ENCODE measurements around the gene TRIM62.
"Not testable (repeated sequence)": the region's sequence is repeated elsewhere in the genome, so short reads cannot be mapped to it uniquely, and the experiment has no call there.

TRIM62 gene

DNA sequence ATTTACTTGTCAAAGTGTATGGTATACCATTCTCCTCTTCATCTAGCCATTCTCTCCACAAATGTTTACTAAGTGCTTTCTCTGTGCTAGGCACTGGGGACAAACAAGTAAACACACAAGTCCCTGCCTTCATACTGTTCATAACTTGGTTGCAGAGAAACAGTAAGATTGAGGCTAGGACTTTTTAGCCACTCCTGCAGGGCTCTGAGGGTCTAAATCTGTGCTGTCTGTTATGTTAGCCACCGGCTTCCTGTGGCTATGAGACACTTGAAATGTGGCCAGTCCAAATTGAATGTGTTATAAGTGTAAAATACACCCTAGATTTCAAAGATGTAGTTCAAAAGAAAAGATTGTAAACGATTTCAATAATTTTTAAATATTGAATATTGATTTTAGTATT lies 50.7 kb downstream of the TRIM62 start:
- no peak for DNase-seq

GRCh38 chr1:33130297-33130696 lies 51.5 kb downstream of the TRIM62 start:
- no peak for DNase-seq

- no peak for DNase-seq
Measured at GRCh38 chr1:33128781-33129180, 53.1 kb downstream of the TRIM62 start.

GRCh38 chr1:33127001-33127823 lies 54.6 kb downstream of the TRIM62 start:
- DNase-seq, result peak; percentile 98 to 99

- no peak for DNase-seq
Measured at GRCh38 chr1:33126411-33127000, 55.3 kb downstream of the TRIM62 start.

DNA sequence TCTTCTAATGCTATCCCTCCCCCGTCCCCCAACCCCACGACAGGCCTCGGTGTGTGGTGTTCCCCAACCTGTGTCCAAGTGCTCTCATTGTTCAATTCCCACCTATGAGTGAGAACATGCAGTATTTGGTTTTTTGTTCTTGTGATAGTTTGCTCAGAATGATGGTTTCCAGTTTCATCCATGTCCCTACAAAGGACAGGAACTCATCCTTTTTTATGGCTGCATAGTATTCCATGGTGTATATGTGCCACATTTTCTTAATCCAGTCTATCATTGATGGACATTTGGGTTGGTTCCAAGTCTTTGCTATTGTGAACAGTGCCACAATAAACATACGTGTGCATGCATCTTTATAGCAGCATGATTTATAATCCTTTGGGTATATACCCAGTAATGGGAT lies 57.2 kb downstream of the TRIM62 start:
- not testable (repeated sequence) for DNase-seq

GRCh38 chr1:33123266-33123665 lies 58.6 kb downstream of the TRIM62 start:
- no peak for DNase-seq

GRCh38 chr1:33122483-33123178 lies 59.2 kb downstream of the TRIM62 start:
- DNase-seq, result no peak

DNA sequence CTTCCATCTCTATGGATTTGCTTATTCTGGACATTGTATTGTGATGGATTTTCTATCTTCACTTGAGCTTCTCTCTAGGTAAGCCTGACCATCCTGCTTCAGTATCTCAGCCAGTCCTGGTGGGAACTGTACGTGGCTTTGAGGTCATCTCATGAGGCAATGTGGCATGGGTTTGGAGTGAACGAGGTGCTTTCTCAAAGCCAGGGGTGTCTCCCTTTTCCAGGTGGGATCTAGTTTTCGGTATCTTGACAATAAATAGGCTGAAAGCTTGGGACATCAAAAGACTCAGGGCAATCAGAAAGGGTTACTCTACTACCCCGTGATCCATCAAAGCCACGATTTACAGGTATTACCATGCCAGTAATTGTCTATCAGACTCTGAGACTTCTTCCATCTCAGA lies 60.1 kb downstream of the TRIM62 start:
- DNase-seq, result no peak

GRCh38 chr1:33120436-33121231 lies 61.2 kb downstream of the TRIM62 start:
- no peak for DNase-seq

DNA sequence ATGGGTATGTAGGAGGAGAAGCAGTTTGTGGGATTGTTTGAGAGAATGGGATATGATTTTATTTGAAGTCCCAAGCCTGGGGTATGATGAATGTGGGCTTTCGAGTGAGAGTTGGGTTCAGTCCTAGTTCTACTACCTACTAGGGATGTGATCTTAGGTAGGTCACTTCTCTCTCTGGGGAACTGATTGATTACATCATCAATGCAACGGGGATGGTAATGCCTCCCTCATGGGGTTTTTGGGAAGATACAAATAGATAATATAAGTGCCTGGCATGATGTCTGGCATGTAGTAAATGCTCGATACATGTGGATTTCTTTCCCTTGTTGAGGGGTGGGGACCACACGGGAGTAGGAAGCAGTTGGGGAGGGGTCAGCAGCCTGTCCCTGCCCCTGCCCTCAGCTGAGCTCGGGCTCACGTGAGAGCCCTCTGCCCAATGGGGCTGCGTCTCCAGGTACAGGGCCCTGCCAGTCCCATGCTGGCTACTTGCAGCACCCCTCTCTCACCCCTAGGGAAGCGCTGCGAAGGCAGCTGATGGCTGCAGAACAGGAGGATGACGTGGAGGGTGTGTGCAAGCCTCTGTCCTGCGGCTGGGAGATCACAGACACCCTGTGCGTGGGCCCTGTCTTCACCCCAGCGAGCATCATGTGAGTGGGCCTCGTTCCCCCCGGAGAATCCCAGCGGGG lies 62.2 kb downstream of the TRIM62 start:
- no peak for DNase-seq

DNA sequence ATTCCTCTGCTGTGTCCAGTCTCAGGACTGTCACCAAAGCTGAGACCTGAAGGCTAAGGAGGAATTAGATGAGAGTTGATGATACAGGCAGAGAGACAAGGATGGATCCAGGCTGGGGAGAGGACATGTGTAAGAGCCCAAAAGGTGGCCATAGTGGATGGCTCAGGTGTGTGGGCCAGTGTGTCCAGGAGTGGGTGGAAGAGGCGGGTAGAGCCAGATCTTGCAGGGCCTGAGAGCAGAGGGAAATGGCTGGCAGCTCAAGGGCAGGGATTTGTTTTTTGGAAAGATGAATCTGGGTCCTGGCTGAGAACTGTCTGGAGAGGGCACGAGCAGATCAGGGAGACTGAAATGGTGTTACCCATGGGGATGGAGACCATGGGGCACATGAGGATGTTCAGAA lies 62.8 kb downstream of the TRIM62 start:
- no peak for DNase-seq

- no peak for DNase-seq
Measured at GRCh38 chr1:33118274-33118673, 63.6 kb downstream of the TRIM62 start.

DNA sequence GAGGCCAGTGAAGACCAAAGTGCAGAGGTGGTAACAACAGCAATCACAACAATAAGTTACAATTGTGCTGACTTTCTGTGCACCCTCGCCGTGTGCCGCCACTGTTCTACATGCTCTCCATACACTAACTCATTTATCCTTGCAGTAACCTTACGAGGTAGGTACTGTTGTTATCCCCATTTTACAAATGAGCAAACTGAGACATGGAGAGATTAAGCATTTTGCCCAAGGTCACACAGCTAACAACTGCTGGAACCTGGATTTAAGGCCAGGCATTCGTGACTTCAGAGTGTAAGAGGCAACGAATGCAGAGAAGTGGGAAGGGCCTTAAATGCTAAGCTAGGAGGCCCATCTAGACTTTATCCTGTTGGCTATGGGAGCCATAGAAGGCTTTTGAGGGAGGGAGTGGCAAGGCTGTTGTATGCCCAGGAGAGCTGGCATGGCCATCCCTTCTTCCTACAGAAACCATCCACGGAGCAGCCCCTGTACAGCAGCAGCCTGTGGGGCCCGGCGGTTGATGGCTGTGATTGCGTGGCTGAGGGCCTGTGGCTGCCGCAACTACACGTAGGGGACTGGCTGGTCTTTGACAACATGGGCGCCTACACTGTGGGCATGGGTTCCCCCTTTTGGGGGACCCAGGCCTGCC lies 64.3 kb downstream of the TRIM62 start:
- no peak for DNase-seq

DNA sequence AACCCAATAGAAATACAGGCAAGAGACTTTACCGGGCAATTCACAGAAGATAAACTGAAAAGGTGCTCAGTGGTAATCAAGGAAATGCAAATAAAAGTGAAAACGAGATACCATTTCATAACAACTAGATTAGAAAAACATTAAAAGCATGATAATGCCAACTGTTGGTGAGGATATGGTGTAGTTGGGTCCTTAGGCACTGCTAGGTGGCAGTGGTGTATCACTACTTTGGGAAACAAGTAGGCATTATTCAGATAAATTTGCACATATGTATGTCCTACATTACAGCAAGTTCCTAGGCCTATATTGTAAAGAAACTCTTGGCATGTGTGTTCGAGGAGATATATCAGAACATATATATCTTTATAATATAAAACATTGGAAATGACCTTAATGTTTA lies 69.9 kb downstream of the TRIM62 start:
- DNase-seq, result no peak

GRCh38 chr1:33110477-33110876 lies 71.4 kb downstream of the TRIM62 start:
- DNase-seq, result no peak

DNA sequence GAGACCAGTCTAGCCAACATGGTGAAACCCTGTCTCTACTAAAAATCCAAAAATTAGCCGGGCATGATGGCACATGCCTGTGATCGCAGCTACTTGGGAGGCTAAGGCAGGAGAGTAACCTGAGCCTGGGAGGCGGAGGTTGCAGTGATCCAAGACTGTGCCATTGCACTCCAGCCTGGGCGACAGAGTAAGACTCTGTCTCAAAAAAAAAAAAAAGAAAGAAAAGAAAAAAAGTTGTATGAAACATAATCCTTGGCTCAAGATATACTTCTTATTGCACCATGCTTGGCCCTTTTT lies 81.8 kb downstream of the TRIM62 start:
- not testable (repeated sequence) for DNase-seq

DNA sequence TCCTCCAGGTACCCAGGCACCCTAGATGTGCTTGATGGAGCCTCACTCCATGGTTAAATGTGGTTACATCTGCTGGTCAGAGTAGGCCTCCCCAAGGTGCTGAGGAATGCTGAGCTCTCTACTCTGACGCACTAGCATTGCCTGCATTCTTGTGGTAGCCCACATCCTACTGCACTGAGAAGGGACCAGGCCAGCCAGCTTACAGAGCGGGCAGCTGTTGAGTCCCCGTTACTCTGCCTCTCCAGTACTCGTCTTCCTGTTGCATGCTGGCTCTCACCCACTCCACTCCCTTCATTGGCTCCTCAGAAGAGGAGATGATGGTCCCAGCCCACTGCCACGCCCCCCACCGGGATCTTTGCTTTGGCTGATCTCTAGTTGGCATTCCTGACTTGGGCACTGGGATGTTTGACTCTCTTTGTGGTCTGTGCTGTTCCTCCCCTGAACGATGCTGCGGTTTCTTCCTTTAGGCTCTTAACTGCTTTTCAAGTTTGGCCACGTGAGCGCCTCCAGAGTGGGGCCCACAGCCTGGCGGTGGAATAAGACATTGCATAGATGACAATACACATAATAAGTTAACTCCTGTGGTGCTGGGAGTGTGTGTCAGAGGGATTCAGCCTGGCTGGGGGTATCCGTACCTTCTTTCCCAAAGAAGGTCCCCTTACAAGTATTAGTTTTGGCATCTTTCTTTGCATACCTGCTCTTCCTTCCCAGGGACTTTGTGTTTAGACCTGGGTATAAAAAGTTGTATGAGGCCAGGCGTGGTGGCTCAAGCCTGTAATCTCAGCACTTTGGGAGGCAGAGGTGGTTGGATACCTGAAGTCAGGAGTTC lies 82.3 kb downstream of the TRIM62 start:
- peak; percentile 34 to 37 for DNase-seq

DNA sequence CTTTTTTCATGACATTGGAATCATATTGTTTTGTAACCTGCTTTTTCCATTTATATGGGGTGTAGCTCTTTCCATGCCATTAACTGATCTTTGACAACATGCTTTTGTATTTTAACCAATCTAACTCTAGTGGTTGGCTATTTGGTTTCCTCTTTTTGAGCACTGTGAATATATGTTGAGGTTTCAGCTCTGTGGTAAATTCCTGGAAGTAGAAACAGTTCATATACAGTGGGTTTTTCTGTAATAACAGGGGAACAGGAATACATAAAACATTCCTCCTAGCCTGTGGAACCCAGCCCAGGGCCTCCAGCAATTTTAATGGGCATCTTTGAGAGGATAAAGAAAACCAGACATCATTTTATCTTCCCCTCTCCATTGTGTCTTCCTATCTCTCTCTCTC lies 83.5 kb downstream of the TRIM62 start:
- no peak for DNase-seq

- no peak for DNase-seq
Measured at GRCh38 chr1:33097762-33098161, 84.1 kb downstream of the TRIM62 start.

GRCh38 chr1:33097137-33097611 lies 84.7 kb downstream of the TRIM62 start:
- no peak for DNase-seq
